GM19397 (cell line): ENCODE results near the gene CDH11.

Experiments
- ATAC-seq: cut with Tn5 transposase; IDR thresholded peaks from one replicate; pipeline ENCODE4 v1.9.1; 2021; ENCODE audit warnings: mild to moderate bottlenecking, moderate library complexity; ENCODE audit not compliant: unreplicated experiment

Gene CDH11

GRCh38 chr16:65121870-65122723 is at the start of gene CDH11:
Gene CDH11 (minus strand): TSS chr16:65122063. CDS start chr16:65004869, 117,194 bp downstream.
- no peak for ATAC-seq

GRCh38 chr16:65154321-65154720 is 32.5 kb upstream of the CDH11 start:
- no peak for ATAC-seq

- no peak for ATAC-seq
Measured at GRCh38 chr16:65153365-65154105, 31.7 kb upstream of the CDH11 start.

GRCh38 chr16:65148804-65149203 is 26.9 kb upstream of the CDH11 start:
- no peak for ATAC-seq

GRCh38 chr16:65142276-65142675 is 20.4 kb upstream of the CDH11 start:
- ATAC-seq = no peak

GRCh38 chr16:65136681-65137080 is 14.8 kb upstream of the CDH11 start:
- no peak for ATAC-seq

- ATAC-seq = no peak
Measured at GRCh38 chr16:65126845-65127624, 5.2 kb upstream of the CDH11 start.

- no peak for ATAC-seq
Measured at GRCh38 chr16:65125871-65126270, 4.0 kb upstream of the CDH11 start.

- no peak for ATAC-seq
Measured at GRCh38 chr16:65125322-65125721, 3.5 kb upstream of the CDH11 start.

GRCh38 chr16:65124596-65124995 is 2.7 kb upstream of the CDH11 start:
- ATAC-seq = no peak

GRCh38 chr16:65124212-65124548 is 2.3 kb upstream of the CDH11 start:
- ATAC-seq = no peak

GRCh38 chr16:65123396-65124211 is 1.7 kb upstream of the CDH11 start:
- ATAC-seq = no peak

GRCh38 chr16:65122724-65123395 is 997 bp upstream of the CDH11 start:
- no peak for ATAC-seq

GRCh38 chr16:65120831-65121721 is 787 bp downstream of the CDH11 start:
- no peak for ATAC-seq

- ATAC-seq = no peak
Measured at GRCh38 chr16:65120461-65120830, 1.4 kb downstream of the CDH11 start.

- ATAC-seq = no peak
Measured at GRCh38 chr16:65119901-65120401, 1.9 kb downstream of the CDH11 start.

GRCh38 chr16:65119435-65119834 is 2.4 kb downstream of the CDH11 start:
- ATAC-seq = no peak

GRCh38 chr16:65118871-65119270 is 3.0 kb downstream of the CDH11 start:
- ATAC-seq = no peak
